HL-60/S4 treated with phorbol 12-myristate 13-acetate at 8.2 ng/mL for 4 days and 3 days (cell line): ENCODE results near the gene TRAPPC10.
"Not testable (repeated sequence)": the region's sequence is repeated elsewhere in the genome, so short reads cannot be mapped to it uniquely, and the experiment has no call there.

Experiments used
- in situ Hi-C: fragments of 300-500 bp; cut with MboI; formaldehyde crosslinking; loops from 2 replicates; pipeline ENCODE4 v1.15.0; 2022; ENCODE audit warnings: low sequenced_read_pairs

Gene TRAPPC10

DNA sequence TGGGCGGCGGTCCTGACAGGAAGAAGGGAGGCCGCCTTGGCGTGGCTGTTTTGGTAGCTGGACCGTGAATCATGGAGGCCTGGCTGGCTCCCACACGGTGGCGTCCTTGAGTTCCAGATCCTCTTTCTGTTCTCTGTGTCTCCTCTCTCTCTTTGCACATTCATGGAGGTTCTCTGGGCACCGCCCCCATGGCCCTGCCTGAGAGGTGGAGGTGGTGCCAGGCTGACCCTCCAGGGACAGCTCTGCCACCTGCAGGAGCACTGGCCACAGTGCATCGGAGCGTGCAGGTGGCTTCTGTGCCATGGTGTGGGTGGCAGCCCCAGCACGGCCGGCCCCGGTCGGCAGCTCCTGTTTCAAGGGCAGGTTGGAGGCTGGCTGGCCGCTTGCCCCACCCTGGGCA, 125.9 kb downstream of the TRAPPC10 start:
- in situ Hi-C loops = not testable (repeated sequence)

DNA sequence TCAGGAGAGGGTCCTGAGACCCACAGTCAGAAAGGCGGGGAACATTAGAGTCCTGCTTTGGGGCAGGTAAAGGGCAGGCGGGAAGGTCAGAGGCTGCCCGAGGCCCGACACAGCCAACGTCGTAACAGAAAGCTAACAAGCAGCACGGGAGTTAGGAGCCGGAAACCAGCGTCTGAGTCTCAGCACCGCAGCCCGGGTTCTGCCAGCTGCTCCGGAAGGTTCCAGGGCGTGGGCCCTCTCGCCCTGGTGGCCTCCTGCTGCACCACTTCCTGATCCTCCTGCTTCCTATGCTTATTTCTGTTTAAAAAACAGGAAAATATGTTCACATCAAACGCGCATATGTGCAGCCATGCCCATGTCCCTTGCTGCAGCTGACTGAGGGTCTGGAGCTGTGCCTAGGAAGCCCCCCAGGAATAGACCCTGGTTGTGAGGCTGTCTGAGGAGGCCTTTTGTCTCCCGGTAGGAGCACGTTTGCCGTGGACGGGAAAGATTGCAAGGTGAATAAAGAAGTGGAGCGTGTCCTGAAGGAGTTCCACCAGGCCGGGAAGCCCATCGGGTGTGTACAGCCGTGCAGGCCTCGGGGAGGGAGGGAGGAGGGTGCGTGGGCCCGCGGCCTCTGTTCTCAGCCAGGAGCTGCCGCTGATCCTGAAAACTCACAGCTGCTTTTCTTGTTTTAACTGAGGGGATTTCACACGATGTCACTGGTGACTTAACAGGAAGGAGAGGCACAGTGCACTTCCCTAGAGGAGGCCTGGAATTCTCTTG, 127.9 kb downstream of the TRAPPC10 start:
- in situ Hi-C loops = not testable (repeated sequence)

DNA sequence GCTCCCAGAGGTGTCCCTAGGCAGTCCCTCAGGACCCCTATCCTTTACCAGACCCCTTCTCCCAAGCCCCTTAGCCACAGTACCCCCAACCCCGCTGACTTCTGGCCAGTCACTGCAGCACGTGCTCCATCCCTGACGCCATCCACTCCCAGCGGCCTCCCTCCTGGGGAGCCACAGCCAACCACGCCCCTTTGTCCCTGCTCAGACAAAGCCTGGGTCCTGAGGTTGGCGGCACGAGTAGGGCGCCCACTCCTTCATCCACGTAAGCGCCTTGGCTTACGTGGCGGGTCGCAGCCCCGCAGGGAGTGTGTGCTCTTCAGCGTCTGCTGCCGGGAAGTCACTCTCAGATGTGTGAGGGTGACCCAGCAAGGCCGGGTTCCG, 128.4 kb downstream of the TRAPPC10 start:
- in situ Hi-C loops = not testable (repeated sequence)

DNA sequence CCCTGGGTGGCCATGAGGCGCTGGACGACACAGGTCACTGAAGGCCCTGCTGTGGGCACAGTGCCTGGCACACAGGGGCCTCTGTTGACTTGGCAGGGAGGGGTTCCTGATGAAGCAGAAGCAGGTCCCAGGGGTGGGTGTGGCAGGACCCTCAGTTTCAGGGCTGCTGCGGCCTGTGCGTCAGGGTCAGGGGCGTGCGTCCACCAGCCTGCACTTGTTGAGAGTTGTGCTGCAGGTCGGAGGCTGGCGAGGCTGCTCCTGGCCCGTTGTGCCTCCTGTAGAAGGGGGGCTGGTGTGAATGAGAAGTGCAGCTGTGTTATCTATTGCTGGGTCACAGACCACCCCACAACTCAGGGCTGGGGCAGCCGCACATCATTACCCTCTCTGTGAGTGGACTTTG, 130.4 kb downstream of the TRAPPC10 start:
- in situ Hi-C loops = not testable (repeated sequence)

DNA sequence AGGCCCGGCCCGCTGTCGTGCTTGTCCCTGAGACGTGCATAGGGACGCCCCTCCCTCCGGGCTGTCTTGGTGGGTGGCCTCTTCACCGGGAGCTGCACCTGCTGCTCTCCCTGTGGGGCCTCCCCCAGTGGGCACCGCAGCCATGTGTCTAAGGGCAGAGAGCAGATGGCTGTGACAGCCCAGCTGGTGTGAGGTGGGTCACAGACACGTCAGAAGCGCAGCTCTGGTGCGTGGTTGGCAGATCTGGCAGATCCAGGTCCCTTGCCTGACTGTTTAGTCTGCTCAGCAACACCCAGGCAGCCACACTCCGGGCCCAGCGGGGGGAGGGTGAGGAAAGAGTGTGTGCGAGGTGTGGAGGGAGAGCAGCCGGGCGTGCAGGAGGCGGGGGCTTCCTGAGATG, 131.3 kb downstream of the TRAPPC10 start:
- in situ Hi-C loops = not testable (repeated sequence)

DNA sequence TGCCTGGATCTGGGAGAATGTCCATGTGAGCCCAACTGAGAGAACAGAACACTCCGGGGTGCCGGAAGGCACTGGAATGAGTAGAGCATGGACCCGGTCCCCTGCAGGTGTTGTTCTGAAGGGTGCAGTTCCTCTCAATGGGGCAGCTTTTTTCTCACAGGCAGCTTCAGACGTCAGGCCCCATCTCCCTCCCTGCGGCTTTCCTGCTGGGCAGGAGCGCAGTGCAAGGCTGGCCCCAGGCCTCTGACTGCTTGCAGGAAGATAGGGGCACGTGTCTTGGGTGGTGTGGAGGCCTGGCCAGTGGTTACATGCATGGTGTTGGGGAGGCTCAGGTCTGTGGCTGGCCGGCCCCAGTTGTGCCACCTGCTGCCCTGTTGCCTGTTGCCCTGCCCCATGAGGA, 131.9 kb downstream of the TRAPPC10 start:
- in situ Hi-C loops = not testable (repeated sequence)

DNA sequence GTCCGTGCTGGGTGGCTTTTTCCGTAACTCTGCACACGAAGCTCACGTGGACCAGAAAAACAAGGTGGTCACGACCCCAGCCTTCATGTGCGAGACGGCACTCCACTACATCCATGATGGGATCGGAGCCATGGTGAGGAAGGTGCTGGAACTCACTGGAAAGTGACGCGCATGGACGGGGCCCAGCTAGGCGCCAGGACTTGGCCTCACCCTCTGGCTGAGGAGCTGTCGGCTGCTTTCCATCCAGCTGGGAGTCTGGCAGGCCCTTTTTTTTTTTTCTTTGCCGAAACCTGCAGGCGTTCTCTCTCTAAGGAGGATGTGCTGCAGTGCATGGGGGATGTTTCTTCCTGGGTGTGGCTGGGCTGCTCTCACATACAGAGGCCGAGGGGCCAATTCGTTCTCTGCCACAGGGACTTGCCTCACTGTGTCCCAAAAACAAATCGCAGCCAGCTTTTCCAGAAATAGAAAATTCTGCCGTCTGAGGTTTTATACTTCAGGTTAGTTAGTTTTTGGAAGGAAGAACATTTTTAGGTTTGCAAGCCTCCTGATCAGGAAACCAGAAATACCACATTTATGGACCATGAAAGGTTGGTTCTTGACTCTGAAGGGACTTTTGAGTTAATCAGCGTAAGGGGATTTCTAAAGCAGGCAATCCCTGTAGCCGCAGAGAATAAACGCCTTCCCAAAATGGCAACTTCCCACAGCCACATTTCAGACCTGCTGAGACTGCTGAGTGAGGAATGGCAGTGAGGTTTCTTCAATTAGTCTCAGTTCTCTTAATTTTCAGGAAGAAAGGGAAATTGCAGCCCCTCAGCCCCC, 132.9 kb downstream of the TRAPPC10 start:
- in situ Hi-C loops = not testable (repeated sequence)

DNA sequence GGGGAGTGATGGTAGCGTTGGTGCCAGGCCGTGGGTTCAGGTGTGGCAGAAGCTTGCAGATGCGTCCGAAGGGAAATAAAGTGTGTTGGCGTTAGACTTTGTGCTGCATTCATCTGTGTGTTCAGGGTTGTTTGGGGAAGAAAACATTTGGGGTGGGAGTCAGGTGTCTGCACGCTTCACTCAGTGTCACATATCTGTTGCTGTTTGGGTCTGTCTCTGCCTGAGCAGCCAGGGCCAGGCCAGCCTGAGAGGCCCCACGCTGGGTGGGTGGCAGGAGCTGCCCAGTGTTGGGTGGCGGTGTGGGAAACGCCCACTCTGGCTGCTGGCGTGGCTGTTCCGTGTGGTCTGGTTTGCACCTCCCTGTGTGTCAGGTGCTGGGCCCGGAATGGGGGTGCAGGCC, 133.5 kb downstream of the TRAPPC10 start:
- in situ Hi-C loops = not testable (repeated sequence)

DNA sequence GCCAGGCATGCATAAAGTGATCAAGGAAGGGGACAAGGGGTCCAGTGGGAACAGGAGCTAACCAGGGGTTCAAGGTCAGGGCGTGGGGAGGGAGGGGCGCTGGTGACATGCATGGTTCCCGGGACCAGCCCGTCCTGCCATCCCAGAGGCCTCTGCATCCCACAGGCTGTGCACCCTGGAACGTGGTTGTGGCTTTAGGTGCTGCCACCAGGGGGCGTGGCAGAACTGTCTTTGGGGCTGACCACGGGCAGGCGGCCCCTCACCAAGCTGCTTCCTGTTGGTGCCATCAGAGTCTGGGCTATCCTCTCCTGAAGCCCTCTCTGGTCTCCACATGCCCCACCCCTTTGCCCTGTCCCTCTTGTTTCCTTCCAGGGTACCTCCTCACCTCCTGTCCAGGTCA, 135.0 kb downstream of the TRAPPC10 start:
- in situ Hi-C loops = not testable (repeated sequence)

DNA sequence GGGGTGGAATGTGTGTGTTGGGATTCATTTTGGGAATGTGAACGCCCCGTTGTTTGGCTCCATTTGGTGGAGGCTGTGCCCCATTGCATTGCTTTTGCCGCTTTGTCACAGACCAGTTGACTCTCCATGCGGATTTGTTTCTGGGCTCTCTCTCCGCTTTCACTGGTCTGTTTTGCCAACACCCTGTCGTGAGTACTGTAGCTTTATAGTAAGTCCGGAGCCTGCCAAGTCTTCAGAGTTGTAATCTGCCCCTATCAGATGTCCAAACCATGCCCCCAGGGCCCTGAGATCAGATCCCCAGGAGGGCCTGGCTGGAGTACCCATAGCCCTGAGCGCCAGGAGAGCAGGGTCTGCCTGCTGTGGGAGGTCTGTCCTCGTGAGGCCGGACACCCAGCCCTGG, 138.1 kb downstream of the TRAPPC10 start:
- in situ Hi-C loops = not testable (repeated sequence)

DNA sequence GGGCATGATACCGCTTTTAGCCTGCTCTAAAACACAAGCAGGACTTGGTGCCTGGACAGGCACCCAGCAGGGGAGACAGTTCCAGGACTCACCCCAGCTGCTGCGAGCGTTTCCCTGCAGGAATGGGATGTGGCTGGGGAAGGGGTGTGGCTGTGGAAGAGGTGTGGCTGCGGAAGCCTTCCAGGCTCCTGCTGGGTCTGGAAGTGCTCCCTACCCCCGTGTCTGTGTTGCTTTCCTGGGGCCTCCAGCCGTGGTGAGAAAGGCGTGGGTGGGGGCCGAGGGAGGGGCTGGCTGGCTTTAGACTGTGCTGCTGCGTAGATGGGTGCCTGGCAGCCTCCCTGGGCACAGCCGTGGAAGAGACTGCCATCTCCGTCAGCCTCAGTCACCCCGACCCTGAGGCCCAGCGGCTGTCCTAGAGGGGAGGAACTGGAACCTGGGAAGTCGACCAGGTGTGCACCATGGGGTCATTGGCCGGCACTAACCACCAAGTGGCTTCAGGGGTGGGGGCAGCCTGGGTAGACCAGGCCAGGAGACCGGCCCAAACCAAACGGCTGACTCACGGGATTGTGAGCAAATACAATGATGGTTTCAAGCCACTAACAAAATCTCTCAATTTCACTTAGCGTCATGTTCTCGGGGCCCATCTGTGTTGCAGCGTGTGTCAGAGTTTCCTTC, 141.2 kb downstream of the TRAPPC10 start:
- in situ Hi-C loops = not testable (repeated sequence)

DNA sequence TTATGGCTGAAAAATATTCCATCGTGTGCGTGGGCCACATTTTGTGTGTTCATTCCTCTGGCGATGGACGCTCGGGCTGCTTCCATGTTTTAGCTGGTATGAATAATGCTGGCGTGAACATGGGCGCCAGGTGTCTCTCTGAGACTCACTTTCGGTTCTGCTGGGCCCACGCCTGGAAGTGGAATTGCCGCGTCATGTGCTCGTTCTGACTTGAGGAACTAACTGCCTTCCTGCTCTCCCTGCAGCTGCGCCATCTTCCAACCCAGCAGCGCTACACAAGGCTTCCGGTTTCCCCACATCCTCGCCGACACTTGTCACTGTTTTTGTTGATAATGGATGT, 141.8 kb downstream of the TRAPPC10 start:
- in situ Hi-C loops = not testable (repeated sequence)

DNA sequence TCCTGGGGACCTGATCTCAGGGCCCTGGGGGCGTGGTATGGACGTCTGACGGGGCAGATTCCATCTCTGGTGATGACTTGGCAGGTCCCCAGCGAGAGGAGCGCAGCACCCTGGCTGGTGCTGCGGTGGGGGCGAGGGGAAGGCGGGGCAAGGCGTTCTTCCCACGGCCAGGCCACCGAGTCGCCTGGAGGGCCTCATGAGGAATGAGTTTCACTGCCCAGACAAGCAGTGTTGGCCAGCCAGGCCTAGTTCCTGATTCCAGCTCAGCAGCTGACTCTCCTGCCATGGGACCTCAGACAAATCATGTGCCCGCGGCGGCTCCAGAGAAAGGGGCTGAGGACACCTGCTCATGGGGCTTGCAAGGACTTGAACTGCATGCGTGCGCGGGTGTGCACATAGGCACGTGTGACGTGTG, 142.7 kb downstream of the TRAPPC10 start:
- in situ Hi-C loops = not testable (repeated sequence)

DNA sequence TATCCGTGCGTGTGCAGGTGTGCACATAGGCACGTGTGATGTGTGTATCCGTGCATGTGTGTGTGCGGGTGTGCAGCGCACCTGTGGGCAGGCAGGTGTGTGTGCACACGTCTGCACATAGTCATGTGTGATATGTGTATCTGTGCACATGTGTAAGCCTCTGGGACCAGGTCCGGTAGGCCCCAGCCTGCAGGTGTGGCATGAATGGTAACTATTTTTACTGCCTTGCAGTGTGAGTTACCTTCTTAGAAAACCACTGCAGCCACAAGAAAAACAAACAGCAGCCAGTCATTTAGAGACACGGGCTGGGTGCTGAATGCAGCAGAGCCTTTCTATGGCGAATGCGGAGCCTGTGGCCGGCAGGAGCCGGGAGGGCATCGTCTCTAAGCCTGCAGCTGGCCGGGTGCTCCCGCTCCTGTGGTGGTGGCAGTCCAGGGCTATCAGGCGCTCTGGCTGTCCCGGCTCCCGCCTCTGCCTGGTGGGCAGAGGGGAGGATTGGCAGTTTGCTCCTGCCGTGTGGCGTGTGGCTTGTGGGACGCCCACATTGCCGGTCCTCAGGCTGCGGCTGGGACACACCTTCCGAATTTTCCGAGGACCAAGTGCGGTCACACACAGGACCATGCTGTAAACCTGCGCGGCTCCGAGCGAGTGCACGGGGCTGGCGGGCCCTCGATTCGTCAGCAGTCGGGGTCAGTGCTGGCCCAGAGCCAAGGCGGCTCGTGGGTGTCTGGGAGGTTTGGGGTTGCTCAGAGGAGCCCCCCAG, 143.3 kb downstream of the TRAPPC10 start:
- in situ Hi-C loops = not testable (repeated sequence)

DNA sequence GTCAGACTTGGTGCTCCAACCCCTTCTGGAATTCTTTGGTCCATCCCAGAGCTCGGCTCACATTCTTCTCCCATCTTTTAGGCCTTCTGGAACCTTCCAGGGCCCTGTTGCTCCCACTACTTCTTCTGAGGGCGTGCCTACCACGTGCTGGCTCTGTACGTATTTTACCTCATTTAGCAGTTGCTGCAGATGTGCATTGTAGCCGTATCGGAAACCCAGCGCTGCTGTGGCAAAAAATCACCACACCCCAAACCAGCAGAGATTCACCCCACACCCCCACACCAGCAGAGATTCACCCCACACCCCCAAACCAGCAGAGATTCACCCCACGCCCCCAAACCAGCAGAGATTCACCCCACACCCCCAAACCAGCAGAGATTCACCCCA, 143.9 kb downstream of the TRAPPC10 start:
- in situ Hi-C loops = not testable (repeated sequence)
